ENCODE results near the gene VPS54. TPM values are rescaled to one million over a fixed set of nuclear protein-coding genes. Genes with fewer than 3 reads are reported as not detected.
A peak's percentile ranks its signal among the peaks of the same experiment; 100 is the strongest.

The VPS54 gene
- total and polyA plus RNA-seq, 9 of the 15 experiments (the other 6 are each of a cell fraction or from before 2014, with no cell fraction given) = 4.9 to 23.2 (median 13.2) TPM

DNA sequence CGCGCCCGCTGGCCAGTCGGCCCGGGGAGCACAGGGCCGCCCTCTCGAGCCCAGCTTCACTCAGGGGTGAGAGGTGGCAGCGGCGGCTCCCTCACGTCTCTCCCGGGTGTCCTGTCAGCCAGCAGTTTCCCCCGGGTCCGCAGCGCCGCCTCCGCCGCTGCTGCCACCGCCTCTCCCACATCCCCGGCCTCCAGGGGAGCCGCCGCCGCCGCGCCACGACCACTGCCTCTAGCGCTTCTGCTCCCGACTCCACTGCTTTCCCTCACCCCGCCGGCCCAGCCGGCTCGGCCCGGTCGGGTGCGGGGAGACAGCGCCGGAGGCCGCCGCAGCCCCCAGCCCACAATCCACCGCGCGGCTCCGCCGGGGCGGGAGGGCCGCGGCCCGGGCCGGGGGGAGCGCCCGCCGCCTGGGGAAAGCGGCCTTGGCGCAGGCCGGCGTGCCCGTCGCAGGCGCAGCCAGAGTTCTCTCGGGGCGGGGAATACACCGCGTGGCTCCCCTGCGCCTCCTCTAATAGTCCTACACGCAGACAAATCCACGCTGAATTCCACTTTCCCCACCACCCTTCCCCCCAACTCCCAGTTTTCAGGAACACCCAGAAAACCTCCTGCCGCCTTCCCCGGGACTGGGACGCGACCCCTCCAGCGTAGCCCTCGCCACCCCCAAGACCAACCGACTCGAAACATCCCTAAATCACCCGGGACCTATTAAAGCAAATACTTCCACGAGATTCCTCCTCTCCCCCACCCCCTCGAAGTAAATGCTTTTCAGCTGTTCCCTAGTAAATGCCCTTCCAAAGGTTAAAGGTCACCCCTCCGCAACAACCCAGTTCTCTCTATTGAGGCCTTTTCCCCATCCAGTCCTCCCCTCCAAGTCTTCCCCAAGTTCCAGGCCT lies at the start of gene VPS54 (continued):
- TF ChIP-seq CBFB (CRISPR knock-in tag; IDR thresholded peaks at IDR 0.05) (no peak), MECOM (CRISPR knock-in tag; IDR thresholded peaks at IDR 0.05) (no peak), HDAC6 (IDR thresholded peaks at IDR 0.05; ENCODE audit: low read depth, low read length) (no peak), NR3C1 (CRISPR knock-in tag; IDR thresholded peaks at IDR 0.05) (0 out of 2 replicates have a peak, but pooled peaks have one; percentile 62), CEBPG (CRISPR knock-in tag; IDR thresholded peaks at IDR 0.05) (no peak), CEBPG (tag; conservative IDR thresholded peaks at IDR 0.05 in 1 of 2, IDR thresholded peaks at IDR 0.05 in 1 of 2) (no peak), ZNF717 (CRISPR knock-in tag; IDR thresholded peaks at IDR 0.05) (no peak)
- TF ChIP-seq, protein P1, sequence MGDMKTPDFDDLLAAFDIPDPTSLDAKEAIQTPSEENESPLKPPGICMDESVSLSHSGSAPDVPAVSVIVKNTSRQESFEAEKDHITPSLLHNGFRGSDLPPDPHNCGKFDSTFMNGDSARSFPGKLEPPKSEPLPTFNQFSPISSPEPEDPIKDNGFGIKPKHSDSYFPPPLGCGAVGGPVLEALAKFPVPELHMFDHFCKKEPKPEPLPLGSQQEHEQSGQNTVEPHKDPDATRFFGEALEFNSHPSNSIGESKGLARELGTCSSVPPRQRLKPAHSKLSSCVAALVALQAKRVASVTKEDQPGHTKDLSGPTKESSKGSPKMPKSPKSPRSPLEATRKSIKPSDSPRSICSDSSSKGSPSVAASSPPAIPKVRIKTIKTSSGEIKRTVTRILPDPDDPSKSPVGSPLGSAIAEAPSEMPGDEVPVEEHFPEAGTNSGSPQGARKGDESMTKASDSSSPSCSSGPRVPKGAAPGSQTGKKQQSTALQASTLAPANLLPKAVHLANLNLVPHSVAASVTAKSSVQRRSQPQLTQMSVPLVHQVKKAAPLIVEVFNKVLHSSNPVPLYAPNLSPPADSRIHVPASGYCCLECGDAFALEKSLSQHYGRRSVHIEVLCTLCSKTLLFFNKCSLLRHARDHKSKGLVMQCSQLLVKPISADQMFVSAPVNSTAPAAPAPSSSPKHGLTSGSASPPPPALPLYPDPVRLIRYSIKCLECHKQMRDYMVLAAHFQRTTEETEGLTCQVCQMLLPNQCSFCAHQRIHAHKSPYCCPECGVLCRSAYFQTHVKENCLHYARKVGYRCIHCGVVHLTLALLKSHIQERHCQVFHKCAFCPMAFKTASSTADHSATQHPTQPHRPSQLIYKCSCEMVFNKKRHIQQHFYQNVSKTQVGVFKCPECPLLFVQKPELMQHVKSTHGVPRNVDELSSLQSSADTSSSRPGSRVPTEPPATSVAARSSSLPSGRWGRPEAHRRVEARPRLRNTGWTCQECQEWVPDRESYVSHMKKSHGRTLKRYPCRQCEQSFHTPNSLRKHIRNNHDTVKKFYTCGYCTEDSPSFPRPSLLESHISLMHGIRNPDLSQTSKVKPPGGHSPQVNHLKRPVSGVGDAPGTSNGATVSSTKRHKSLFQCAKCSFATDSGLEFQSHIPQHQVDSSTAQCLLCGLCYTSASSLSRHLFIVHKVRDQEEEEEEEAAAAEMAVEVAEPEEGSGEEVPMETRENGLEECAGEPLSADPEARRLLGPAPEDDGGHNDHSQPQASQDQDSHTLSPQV (IDR thresholded peaks at IDR 0.05) = peak; percentile 94
- TF ChIP-seq, protein P2, sequence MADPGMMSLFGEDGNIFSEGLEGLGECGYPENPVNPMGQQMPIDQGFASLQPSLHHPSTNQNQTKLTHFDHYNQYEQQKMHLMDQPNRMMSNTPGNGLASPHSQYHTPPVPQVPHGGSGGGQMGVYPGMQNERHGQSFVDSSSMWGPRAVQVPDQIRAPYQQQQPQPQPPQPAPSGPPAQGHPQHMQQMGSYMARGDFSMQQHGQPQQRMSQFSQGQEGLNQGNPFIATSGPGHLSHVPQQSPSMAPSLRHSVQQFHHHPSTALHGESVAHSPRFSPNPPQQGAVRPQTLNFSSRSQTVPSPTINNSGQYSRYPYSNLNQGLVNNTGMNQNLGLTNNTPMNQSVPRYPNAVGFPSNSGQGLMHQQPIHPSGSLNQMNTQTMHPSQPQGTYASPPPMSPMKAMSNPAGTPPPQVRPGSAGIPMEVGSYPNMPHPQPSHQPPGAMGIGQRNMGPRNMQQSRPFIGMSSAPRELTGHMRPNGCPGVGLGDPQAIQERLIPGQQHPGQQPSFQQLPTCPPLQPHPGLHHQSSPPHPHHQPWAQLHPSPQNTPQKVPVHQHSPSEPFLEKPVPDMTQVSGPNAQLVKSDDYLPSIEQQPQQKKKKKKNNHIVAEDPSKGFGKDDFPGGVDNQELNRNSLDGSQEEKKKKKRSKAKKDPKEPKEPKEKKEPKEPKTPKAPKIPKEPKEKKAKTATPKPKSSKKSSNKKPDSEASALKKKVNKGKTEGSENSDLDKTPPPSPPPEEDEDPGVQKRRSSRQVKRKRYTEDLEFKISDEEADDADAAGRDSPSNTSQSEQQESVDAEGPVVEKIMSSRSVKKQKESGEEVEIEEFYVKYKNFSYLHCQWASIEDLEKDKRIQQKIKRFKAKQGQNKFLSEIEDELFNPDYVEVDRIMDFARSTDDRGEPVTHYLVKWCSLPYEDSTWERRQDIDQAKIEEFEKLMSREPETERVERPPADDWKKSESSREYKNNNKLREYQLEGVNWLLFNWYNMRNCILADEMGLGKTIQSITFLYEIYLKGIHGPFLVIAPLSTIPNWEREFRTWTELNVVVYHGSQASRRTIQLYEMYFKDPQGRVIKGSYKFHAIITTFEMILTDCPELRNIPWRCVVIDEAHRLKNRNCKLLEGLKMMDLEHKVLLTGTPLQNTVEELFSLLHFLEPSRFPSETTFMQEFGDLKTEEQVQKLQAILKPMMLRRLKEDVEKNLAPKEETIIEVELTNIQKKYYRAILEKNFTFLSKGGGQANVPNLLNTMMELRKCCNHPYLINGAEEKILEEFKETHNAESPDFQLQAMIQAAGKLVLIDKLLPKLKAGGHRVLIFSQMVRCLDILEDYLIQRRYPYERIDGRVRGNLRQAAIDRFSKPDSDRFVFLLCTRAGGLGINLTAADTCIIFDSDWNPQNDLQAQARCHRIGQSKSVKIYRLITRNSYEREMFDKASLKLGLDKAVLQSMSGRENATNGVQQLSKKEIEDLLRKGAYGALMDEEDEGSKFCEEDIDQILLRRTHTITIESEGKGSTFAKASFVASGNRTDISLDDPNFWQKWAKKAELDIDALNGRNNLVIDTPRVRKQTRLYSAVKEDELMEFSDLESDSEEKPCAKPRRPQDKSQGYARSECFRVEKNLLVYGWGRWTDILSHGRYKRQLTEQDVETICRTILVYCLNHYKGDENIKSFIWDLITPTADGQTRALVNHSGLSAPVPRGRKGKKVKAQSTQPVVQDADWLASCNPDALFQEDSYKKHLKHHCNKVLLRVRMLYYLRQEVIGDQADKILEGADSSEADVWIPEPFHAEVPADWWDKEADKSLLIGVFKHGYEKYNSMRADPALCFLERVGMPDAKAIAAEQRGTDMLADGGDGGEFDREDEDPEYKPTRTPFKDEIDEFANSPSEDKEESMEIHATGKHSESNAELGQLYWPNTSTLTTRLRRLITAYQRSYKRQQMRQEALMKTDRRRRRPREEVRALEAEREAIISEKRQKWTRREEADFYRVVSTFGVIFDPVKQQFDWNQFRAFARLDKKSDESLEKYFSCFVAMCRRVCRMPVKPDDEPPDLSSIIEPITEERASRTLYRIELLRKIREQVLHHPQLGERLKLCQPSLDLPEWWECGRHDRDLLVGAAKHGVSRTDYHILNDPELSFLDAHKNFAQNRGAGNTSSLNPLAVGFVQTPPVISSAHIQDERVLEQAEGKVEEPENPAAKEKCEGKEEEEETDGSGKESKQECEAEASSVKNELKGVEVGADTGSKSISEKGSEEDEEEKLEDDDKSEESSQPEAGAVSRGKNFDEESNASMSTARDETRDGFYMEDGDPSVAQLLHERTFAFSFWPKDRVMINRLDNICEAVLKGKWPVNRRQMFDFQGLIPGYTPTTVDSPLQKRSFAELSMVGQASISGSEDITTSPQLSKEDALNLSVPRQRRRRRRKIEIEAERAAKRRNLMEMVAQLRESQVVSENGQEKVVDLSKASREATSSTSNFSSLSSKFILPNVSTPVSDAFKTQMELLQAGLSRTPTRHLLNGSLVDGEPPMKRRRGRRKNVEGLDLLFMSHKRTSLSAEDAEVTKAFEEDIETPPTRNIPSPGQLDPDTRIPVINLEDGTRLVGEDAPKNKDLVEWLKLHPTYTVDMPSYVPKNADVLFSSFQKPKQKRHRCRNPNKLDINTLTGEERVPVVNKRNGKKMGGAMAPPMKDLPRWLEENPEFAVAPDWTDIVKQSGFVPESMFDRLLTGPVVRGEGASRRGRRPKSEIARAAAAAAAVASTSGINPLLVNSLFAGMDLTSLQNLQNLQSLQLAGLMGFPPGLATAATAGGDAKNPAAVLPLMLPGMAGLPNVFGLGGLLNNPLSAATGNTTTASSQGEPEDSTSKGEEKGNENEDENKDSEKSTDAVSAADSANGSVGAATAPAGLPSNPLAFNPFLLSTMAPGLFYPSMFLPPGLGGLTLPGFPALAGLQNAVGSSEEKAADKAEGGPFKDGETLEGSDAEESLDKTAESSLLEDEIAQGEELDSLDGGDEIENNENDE (IDR thresholded peaks at IDR 0.05; ENCODE audit: low read depth, low read length) = no peak
- TF ChIP-seq, protein P3, sequence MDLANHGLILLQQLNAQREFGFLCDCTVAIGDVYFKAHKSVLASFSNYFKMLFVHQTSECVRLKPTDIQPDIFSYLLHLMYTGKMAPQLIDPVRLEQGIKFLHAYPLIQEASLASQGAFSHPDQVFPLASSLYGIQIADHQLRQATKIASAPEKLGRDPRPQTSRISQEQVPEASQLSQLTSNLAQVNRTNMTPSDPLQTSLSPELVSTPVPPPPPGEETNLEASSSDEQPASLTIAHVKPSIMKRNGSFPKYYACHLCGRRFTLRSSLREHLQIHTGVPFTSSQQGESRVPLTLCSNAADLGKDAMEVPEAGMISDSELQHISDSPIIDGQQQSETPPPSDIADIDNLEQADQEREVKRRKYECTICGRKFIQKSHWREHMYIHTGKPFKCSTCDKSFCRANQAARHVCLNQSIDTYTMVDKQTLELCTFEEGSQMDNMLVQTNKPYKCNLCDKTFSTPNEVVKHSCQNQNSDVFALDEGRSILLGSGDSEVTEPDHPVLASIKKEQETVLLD (IDR thresholded peaks at IDR 0.05) = 0 out of 2 replicates have a peak, but pooled peaks have one; percentile 55

All from K562 (cell line).